ENCODE measurements around the gene MSH3.
"Not testable (repeated sequence)": the region's sequence is repeated elsewhere in the genome, so short reads cannot be mapped to it uniquely, and the experiment has no call there.

MSH3 gene

GRCh38 chr5:80755626-80756025 is 101.2 kb downstream of the MSH3 start:
- DNase-seq (ENCODE audit: low read depth in 2 of 2), result no peak

GRCh38 chr5:80756292-80756691 is 101.8 kb downstream of the MSH3 start:
- DNase-seq (ENCODE audit: low read depth in 2 of 2), result no peak

GRCh38 chr5:80757290-80757689 is 102.8 kb downstream of the MSH3 start:
- no peak for DNase-seq (ENCODE audit: low read depth in 2 of 2)

- no peak for DNase-seq (ENCODE audit: low read depth in 2 of 2)
Observed at GRCh38 chr5:80759866-80760577, 105.6 kb downstream of the MSH3 start.

- no peak for DNase-seq (ENCODE audit: low read depth in 2 of 2)
Observed at GRCh38 chr5:80760680-80761079, 106.2 kb downstream of the MSH3 start.

GRCh38 chr5:80761176-80761575 is 106.7 kb downstream of the MSH3 start:
- no peak for DNase-seq (ENCODE audit: low read depth in 2 of 2)

GRCh38 chr5:80761966-80762365 is 107.5 kb downstream of the MSH3 start:
- DNase-seq (ENCODE audit: low read depth in 2 of 2), result no peak

- DNase-seq (ENCODE audit: low read depth in 2 of 2), result no peak
Observed at GRCh38 chr5:80762573-80762972, 108.1 kb downstream of the MSH3 start.

- no peak for DNase-seq (ENCODE audit: low read depth in 2 of 2)
Observed at GRCh38 chr5:80763211-80763610, 108.8 kb downstream of the MSH3 start.

GRCh38 chr5:80763873-80764647 is 109.6 kb downstream of the MSH3 start:
- DNase-seq (ENCODE audit: low read depth in 2 of 2), result no peak

GRCh38 chr5:80764786-80765185 is 110.3 kb downstream of the MSH3 start:
- no peak for DNase-seq (ENCODE audit: low read depth in 2 of 2)

GRCh38 chr5:80777347-80778287 is 123.2 kb downstream of the MSH3 start:
- no peak for DNase-seq (ENCODE audit: low read depth in 2 of 2)

GRCh38 chr5:80780024-80780423 is 125.6 kb downstream of the MSH3 start:
- DNase-seq (ENCODE audit: low read depth in 2 of 2), result no peak

- no peak for DNase-seq (ENCODE audit: low read depth in 2 of 2)
Observed at GRCh38 chr5:80780761-80781285, 126.4 kb downstream of the MSH3 start.

GRCh38 chr5:80781356-80781755 is 126.9 kb downstream of the MSH3 start:
- DNase-seq (ENCODE audit: low read depth in 2 of 2), result no peak

GRCh38 chr5:80782626-80783025 is 128.2 kb downstream of the MSH3 start:
- DNase-seq (ENCODE audit: low read depth in 2 of 2), result no peak

GRCh38 chr5:80783751-80784150 is 129.3 kb downstream of the MSH3 start:
- DNase-seq (ENCODE audit: low read depth in 2 of 2), result not testable (repeated sequence)

- DNase-seq (ENCODE audit: low read depth in 2 of 2), result no peak
Observed at GRCh38 chr5:80784451-80784850, 130.0 kb downstream of the MSH3 start.

- DNase-seq (ENCODE audit: low read depth in 2 of 2), result not testable (repeated sequence)
Observed at GRCh38 chr5:80789319-80790016, 135.0 kb downstream of the MSH3 start.

- DNase-seq (ENCODE audit: low read depth in 2 of 2), result no peak
Observed at GRCh38 chr5:80790698-80791097, 136.2 kb downstream of the MSH3 start.

GRCh38 chr5:80793354-80793753 is 138.9 kb downstream of the MSH3 start:
- DNase-seq (ENCODE audit: low read depth in 2 of 2), result no peak
